ENCODE measurements around the gene PPP1R14C. TPM values are rescaled to one million over a fixed set of nuclear protein-coding genes. Genes with fewer than 3 reads are reported as not detected.

Gene PPP1R14C
- total and polyA plus RNA-seq, 2 experiments from 2014 or later, result 1.1 to 1.4 TPM

DNA sequence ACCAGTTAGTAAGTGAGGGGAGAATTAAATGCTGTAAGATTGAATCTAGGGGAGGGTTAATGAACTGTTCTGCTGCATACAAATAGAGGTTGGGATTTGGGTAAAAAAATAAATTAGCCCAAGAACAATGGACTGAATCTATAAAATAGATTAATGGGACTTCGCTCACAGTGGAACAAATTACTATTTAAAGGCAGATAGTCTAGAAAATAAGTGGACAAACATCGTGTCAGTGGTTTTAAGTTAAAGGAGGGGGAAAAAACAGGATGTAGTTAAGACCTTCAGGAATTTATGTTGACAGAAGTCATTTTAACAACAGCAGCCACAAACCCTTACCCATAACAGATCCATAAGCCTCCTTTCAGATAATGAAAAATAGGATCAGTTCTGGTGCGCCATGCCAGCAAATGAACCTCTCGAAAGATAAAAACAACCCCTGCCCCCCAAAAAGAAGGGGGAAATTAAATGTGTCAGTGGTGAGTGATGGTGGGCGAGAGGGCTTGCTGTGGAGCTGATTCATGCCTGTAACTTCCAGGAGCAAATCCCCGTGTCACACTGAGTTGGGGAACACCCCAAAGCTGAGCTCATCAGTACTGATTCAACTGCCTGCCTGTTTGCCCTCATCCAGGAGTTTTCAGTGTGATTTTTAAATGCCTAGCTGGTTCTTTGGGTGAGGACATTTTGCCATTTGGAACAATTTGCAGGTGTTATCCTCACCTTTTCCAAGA lies 86.8 kb downstream of the PPP1R14C start:
- H3K36me3 ChIP-seq (ENCODE audit: insufficient read depth), result no peaks in the 10 kb centered on the region
- H3K27me3 Mint-ChIP-seq (ENCODE audit: insufficient read depth, low read depth, poor library complexity), result peaks cover 14% of the 10 kb centered on the region
- no peaks in the 10 kb centered on the region for H4K20me1 ChIP-seq (replicated peaks; ENCODE audit: insufficient read depth)
- peak overlapping the region; percentile 47; the same call in 1 of the 2 replicates for H2AFZ ChIP-seq
- no peaks in the 10 kb centered on the region for H3K36me3 Mint-ChIP-seq (ENCODE audit: low read depth)
- no peaks in the 10 kb centered on the region for H3F3A ChIP-seq (replicated peaks; ENCODE audit: low read depth)
- peaks cover 20% of the 10 kb centered on the region for H3K27me3 ChIP-seq (ENCODE audit: insufficient read depth)
- TF ChIP-seq POLR2AphosphoS5 (IDR thresholded peaks at IDR 0.05; ENCODE audit: low read depth), result no peak
- no peak for TF ChIP-seq STAT1 (IDR thresholded peaks at IDR 0.05; ENCODE audit: unreplicated experiment)
- peaks cover 39% of the 10 kb centered on the region for H3K4me1 ChIP-seq (ENCODE audit: insufficient read depth)
- ATAC-seq (no peak; the same call in 2 of the 3 replicates), DNase-seq (ENCODE audit: low spot score) (no peak)
- 0 out of 2 replicates have a peak, but pooled peaks cover 7% of the 10 kb centered on the region for H3K9me2 ChIP-seq (ENCODE audit: insufficient read depth)
- no peak overlapping the region for H3K4me2 ChIP-seq
- H3K4me3 ChIP-seq, result no peak overlapping the region
- no peak overlapping the region for H3K27ac Mint-ChIP-seq
- H3K79me2 ChIP-seq (replicated peaks; ENCODE audit: insufficient read depth), result no peaks in the 10 kb centered on the region
- no peak overlapping the region for H3K4me3 Mint-ChIP-seq
- H3K27ac ChIP-seq (ENCODE audit: low read depth), result no peak overlapping the region
- peaks cover 42% of the 10 kb centered on the region for H3K4me1 Mint-ChIP-seq
- no peaks in the 10 kb centered on the region for H3K9me3 Mint-ChIP-seq

DNA sequence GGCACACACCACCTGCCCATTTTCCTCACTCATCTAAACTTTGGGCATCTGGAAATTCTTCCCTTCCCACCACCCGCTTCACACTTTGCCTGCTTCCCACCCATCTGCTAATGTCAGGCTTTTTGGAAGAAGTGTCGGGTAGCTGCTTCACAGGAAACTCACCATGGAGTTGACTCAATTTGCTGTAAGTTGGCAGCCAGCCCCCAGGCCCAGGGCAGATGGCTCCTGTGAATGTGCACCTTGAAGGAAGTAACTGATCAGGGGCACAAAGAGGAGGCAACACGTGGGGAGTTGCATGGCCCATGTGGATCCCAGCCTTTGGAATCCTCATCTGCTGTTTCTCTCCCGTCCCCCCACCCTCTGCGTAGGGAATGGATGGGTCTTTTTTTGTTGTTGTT lies 87.3 kb downstream of the PPP1R14C start:
- H4K20me1 ChIP-seq (replicated peaks; ENCODE audit: insufficient read depth), result no peaks in the 10 kb centered on the region
- Mint-ChIP-seq H3K27me3 (ENCODE audit: insufficient read depth, low read depth, poor library complexity) (peaks cover 14% of the 10 kb centered on the region), H3K9me3 (no peaks in the 10 kb centered on the region), H3K36me3 (ENCODE audit: low read depth) (no peaks in the 10 kb centered on the region), H3K27ac (no peak overlapping the region), H3K4me1 (peaks cover 36% of the 10 kb centered on the region), H3K4me3 (no peak overlapping the region)
- no peaks in the 10 kb centered on the region for H3F3A ChIP-seq (replicated peaks; ENCODE audit: low read depth)
- DNase-seq (ENCODE audit: low spot score), result no peak
- peaks cover 20% of the 10 kb centered on the region for H3K27me3 ChIP-seq (ENCODE audit: insufficient read depth)
- ATAC-seq, result no peak
- peaks cover 34% of the 10 kb centered on the region for H3K4me1 ChIP-seq (ENCODE audit: insufficient read depth)
- no peak overlapping the region for H3K4me2 ChIP-seq
- no peak overlapping the region for H3K4me3 ChIP-seq
- no peaks in the 10 kb centered on the region for H3K79me2 ChIP-seq (replicated peaks; ENCODE audit: insufficient read depth)
- peak overlapping the region; percentile 47; the same call in 1 of the 2 replicates for H2AFZ ChIP-seq
- H3K36me3 ChIP-seq (ENCODE audit: insufficient read depth), result no peaks in the 10 kb centered on the region
- no peak overlapping the region for H3K27ac ChIP-seq (ENCODE audit: low read depth)
- H3K9me2 ChIP-seq (ENCODE audit: insufficient read depth), result 0 out of 2 replicates have a peak, but pooled peaks cover 7% of the 10 kb centered on the region
- TF ChIP-seq EZH2 (IDR thresholded peaks at IDR 0.05; ENCODE audit: low read depth, unreplicated experiment) (no peak), ZNF462 (CRISPR knock-in tag; IDR thresholded peaks at IDR 0.05) (no peak), CREB1 (CRISPR knock-in tag; IDR thresholded peaks at IDR 0.05; ENCODE audit: low read depth) (no peak), EZH2phosphoT487 (IDR thresholded peaks at IDR 0.05; ENCODE audit: unreplicated experiment) (no peak), POLR2AphosphoS5 (IDR thresholded peaks at IDR 0.05; ENCODE audit: low read depth) (no peak), ZNF114 (CRISPR knock-in tag; IDR thresholded peaks at IDR 0.05) (no peak)
- TF ChIP-seq, protein P1, sequence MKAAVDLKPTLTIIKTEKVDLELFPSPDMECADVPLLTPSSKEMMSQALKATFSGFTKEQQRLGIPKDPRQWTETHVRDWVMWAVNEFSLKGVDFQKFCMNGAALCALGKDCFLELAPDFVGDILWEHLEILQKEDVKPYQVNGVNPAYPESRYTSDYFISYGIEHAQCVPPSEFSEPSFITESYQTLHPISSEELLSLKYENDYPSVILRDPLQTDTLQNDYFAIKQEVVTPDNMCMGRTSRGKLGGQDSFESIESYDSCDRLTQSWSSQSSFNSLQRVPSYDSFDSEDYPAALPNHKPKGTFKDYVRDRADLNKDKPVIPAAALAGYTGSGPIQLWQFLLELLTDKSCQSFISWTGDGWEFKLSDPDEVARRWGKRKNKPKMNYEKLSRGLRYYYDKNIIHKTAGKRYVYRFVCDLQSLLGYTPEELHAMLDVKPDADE (IDR thresholded peaks at IDR 0.05), result no peak
- TF ChIP-seq, protein P2, sequence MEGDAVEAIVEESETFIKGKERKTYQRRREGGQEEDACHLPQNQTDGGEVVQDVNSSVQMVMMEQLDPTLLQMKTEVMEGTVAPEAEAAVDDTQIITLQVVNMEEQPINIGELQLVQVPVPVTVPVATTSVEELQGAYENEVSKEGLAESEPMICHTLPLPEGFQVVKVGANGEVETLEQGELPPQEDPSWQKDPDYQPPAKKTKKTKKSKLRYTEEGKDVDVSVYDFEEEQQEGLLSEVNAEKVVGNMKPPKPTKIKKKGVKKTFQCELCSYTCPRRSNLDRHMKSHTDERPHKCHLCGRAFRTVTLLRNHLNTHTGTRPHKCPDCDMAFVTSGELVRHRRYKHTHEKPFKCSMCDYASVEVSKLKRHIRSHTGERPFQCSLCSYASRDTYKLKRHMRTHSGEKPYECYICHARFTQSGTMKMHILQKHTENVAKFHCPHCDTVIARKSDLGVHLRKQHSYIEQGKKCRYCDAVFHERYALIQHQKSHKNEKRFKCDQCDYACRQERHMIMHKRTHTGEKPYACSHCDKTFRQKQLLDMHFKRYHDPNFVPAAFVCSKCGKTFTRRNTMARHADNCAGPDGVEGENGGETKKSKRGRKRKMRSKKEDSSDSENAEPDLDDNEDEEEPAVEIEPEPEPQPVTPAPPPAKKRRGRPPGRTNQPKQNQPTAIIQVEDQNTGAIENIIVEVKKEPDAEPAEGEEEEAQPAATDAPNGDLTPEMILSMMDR (conservative IDR thresholded peaks at IDR 0.05; ENCODE audit: low read depth in 2 of 2), result no peak
